Measurements from ENCODE around the gene CLDN15.

CLDN15 gene

GRCh38 chr7:101239191-101239950, 1.8 kb upstream of the CLDN15 start:
- in situ Hi-C loops (cut with MboI; ENCODE audit: low sequenced_read_pairs), result no loop called here
- H3K36me3 ChIP-seq (replicated peaks), result peaks cover 34% of the 10 kb centered on the region
- no peaks in the 10 kb centered on the region for H3K9me3 ChIP-seq

GRCh38 chr7:101238226-101239182, 902 bp upstream of the CLDN15 start:
- Histone ChIP-seq H3K36me3 (replicated peaks) (peaks cover 34% of the 10 kb centered on the region), H3K27me3 (ENCODE audit: low read depth) (no peaks in the 10 kb centered on the region), H3K4me1 (peaks cover 3% of the 10 kb centered on the region), H3K4me3 (no peak overlapping the region), H3K9me3 (no peaks in the 10 kb centered on the region)
- DNase-seq (ENCODE audit: low spot score in 2 of 2), result no peak
- in situ Hi-C loops (cut with MboI; ENCODE audit: low sequenced_read_pairs), result no loop called here

More at GRCh38 chr7:101239191-101239950, 1.8 kb upstream of the CLDN15 start:
- no peak for DNase-seq (ENCODE audit: low spot score in 2 of 2)
- H3K4me1 ChIP-seq, result peaks cover 8% of the 10 kb centered on the region
- no peak overlapping the region for H3K4me3 ChIP-seq
- H3K27me3 ChIP-seq (ENCODE audit: low read depth), result no peaks in the 10 kb centered on the region

GRCh38 chr7:101236292-101236835, 1.2 kb downstream of the CLDN15 start:
- in situ Hi-C loops (cut with MboI; ENCODE audit: low sequenced_read_pairs), result no loop called here
- no peak overlapping the region for H3K4me3 ChIP-seq
- no peaks in the 10 kb centered on the region for H3K4me1 ChIP-seq
- DNase-seq (ENCODE audit: low spot score in 2 of 2), result no peak
- H3K27me3 ChIP-seq (ENCODE audit: low read depth), result no peaks in the 10 kb centered on the region
- H3K9me3 ChIP-seq, result no peaks in the 10 kb centered on the region
- peaks cover 23% of the 10 kb centered on the region for H3K36me3 ChIP-seq (replicated peaks)

GRCh38 chr7:101235522-101235921, 2.1 kb downstream of the CLDN15 start:
- H3K4me3 ChIP-seq, result no peak overlapping the region
- H3K27me3 ChIP-seq (ENCODE audit: low read depth), result no peaks in the 10 kb centered on the region
- H3K36me3 ChIP-seq (replicated peaks), result peaks cover 23% of the 10 kb centered on the region
- in situ Hi-C loops (cut with MboI; ENCODE audit: low sequenced_read_pairs), result no loop called here
- DNase-seq (ENCODE audit: low spot score in 2 of 2), result no peak
- no peaks in the 10 kb centered on the region for H3K4me1 ChIP-seq
- H3K9me3 ChIP-seq, result no peaks in the 10 kb centered on the region

GRCh38 chr7:101235050-101235449, 2.6 kb downstream of the CLDN15 start:
- Histone ChIP-seq H3K4me3 (no peak overlapping the region), H3K36me3 (replicated peaks) (peaks cover 18% of the 10 kb centered on the region), H3K9me3 (no peaks in the 10 kb centered on the region), H3K27me3 (ENCODE audit: low read depth) (no peaks in the 10 kb centered on the region), H3K4me1 (no peaks in the 10 kb centered on the region)
- DNase-seq (ENCODE audit: low spot score in 2 of 2), result peak in 1 of 2 experiments; percentile 57
- in situ Hi-C loops (cut with MboI; ENCODE audit: low sequenced_read_pairs), result no loop called here

- in situ Hi-C loops (cut with MboI; ENCODE audit: low sequenced_read_pairs), result no loop called here
These were observed 3.0 kb downstream of the CLDN15 start for GRCh38 chr7:101234636-101235035.

GRCh38 chr7:101233907-101234547, 3.6 kb downstream of the CLDN15 start:
- Histone ChIP-seq H3K4me3 (no peak overlapping the region), H3K9me3 (no peaks in the 10 kb centered on the region), H3K27me3 (ENCODE audit: low read depth) (no peaks in the 10 kb centered on the region), H3K36me3 (replicated peaks) (peaks cover 9% of the 10 kb centered on the region), H3K4me1 (no peaks in the 10 kb centered on the region)
- in situ Hi-C loops (cut with MboI; ENCODE audit: low sequenced_read_pairs), result no loop called here
- no peak for DNase-seq (ENCODE audit: low spot score in 2 of 2)

More at GRCh38 chr7:101234636-101235035, 3.0 kb downstream of the CLDN15 start:
- no peaks in the 10 kb centered on the region for H3K4me1 ChIP-seq
- DNase-seq (ENCODE audit: low spot score in 2 of 2), result no peak
- no peaks in the 10 kb centered on the region for H3K9me3 ChIP-seq
- no peak overlapping the region for H3K4me3 ChIP-seq
- no peaks in the 10 kb centered on the region for H3K27me3 ChIP-seq (ENCODE audit: low read depth)
- H3K36me3 ChIP-seq (replicated peaks), result peaks cover 14% of the 10 kb centered on the region

- Histone ChIP-seq H3K4me3 (no peak overlapping the region), H3K4me1 (no peaks in the 10 kb centered on the region), H3K27me3 (ENCODE audit: low read depth) (no peaks in the 10 kb centered on the region), H3K36me3 (replicated peaks) (no peaks in the 10 kb centered on the region; the same call in 1 of the 2 replicates), H3K9me3 (no peaks in the 10 kb centered on the region)
- in situ Hi-C loops (cut with MboI; ENCODE audit: low sequenced_read_pairs), result no loop called here
- DNase-seq (ENCODE audit: low spot score in 2 of 2), result no peak
These were observed 5.3 kb downstream of the CLDN15 start for GRCh38 chr7:101232141-101232850.

- in situ Hi-C loops (cut with MboI; ENCODE audit: low sequenced_read_pairs), result no loop called here
- DNase-seq (ENCODE audit: low spot score in 2 of 2), result no peak
- Histone ChIP-seq H3K4me3 (no peak overlapping the region), H3K9me3 (no peaks in the 10 kb centered on the region), H3K27me3 (ENCODE audit: low read depth) (no peaks in the 10 kb centered on the region), H3K36me3 (replicated peaks) (no peaks in the 10 kb centered on the region; the same call in 1 of the 2 replicates), H3K4me1 (no peaks in the 10 kb centered on the region)
These were observed 6.0 kb downstream of the CLDN15 start for GRCh38 chr7:101231644-101232043.

GRCh38 chr7:101226721-101227120, 10.9 kb downstream of the CLDN15 start:
- DNase-seq (ENCODE audit: low spot score in 2 of 2), result no peak
- in situ Hi-C loops (cut with MboI; ENCODE audit: low sequenced_read_pairs), result no loop called here
- H3K9me3 ChIP-seq, result no peaks in the 10 kb centered on the region
- no peak overlapping the region for H3K4me3 ChIP-seq
- no peaks in the 10 kb centered on the region for H3K4me1 ChIP-seq
- H3K27me3 ChIP-seq (ENCODE audit: low read depth), result no peaks in the 10 kb centered on the region
- peaks cover 16% of the 10 kb centered on the region for H3K36me3 ChIP-seq (replicated peaks)

GRCh38 chr7:101225650-101226049, 12.0 kb downstream of the CLDN15 start:
- no peaks in the 10 kb centered on the region for H3K4me1 ChIP-seq
- no peaks in the 10 kb centered on the region for H3K9me3 ChIP-seq
- H3K27me3 ChIP-seq (ENCODE audit: low read depth), result no peaks in the 10 kb centered on the region
- peaks cover 16% of the 10 kb centered on the region for H3K36me3 ChIP-seq (replicated peaks)
- no peak for DNase-seq (ENCODE audit: low spot score in 2 of 2)
- in situ Hi-C loops (cut with MboI; ENCODE audit: low sequenced_read_pairs), result no loop called here
- no peak overlapping the region for H3K4me3 ChIP-seq

- Histone ChIP-seq H3K27me3 (ENCODE audit: low read depth) (no peaks in the 10 kb centered on the region), H3K4me3 (no peak overlapping the region), H3K36me3 (replicated peaks) (peaks cover 16% of the 10 kb centered on the region), H3K4me1 (no peaks in the 10 kb centered on the region), H3K9me3 (no peaks in the 10 kb centered on the region)
- in situ Hi-C loops (cut with MboI; ENCODE audit: low sequenced_read_pairs), result no loop called here
- no peak for DNase-seq (ENCODE audit: low spot score in 2 of 2)
These were observed 14.1 kb downstream of the CLDN15 start for GRCh38 chr7:101223528-101223927.

GRCh38 chr7:101222275-101222830, 15.2 kb downstream of the CLDN15 start:
- DNase-seq (ENCODE audit: low spot score in 2 of 2), result no peak
- no peak overlapping the region for H3K4me3 ChIP-seq
- H3K9me3 ChIP-seq, result no peaks in the 10 kb centered on the region
- H3K27me3 ChIP-seq (ENCODE audit: low read depth), result no peaks in the 10 kb centered on the region
- H3K4me1 ChIP-seq, result no peaks in the 10 kb centered on the region
- in situ Hi-C loops (cut with MboI; ENCODE audit: low sequenced_read_pairs), result no loop called here
- H3K36me3 ChIP-seq (replicated peaks), result peaks cover 16% of the 10 kb centered on the region

Data from HAP-1 (cell line).